Astrocyte (in vitro differentiated cells and primary cell): ENCODE results near the gene ITPRIP. TPM values are rescaled to one million over a fixed set of nuclear protein-coding genes. Genes with fewer than 3 reads are reported as not detected.

Experiments
- DNase-seq: peaks from one replicate; pipeline ENCODE4 v3.0.0-alpha.2; 2010; ENCODE audit warnings: low read depth
- FAIRE-seq: peaks from 2 replicates; lab custom pipeline; 2011; peaks lifted over from hg19 to GRCh38; lab: Jason Lieb, UNC
- H2AFZ ChIP-seq: 2 replicates; pipeline ENCODE4 v1.6.0; 2012; ENCODE audit warnings: low read depth, low read length, inconsistent platforms
- H3K27ac ChIP-seq: 2 replicates; pipeline ENCODE4 v1.5.1; 2011; ENCODE audit warnings: low read depth, low read length, inconsistent platforms
- H3K27me3 ChIP-seq: 2 replicates; pipeline ENCODE4 v1.6.0; 2011; ENCODE audit warnings: low read length, inconsistent platforms; ENCODE audit not compliant: insufficient read depth
- H3K36me3 ChIP-seq: 2 replicates; pipeline ENCODE4 v1.5.1; 2011; ENCODE audit warnings: low read length, inconsistent platforms; ENCODE audit not compliant: insufficient read depth
- H3K4me1 ChIP-seq: 2 replicates; pipeline ENCODE4 v1.5.1; 2011; ENCODE audit warnings: low read length, inconsistent platforms; ENCODE audit not compliant: insufficient read depth
- H3K4me2 ChIP-seq: 2 replicates; pipeline ENCODE4 v1.6.0; 2012; ENCODE audit warnings: low read length, inconsistent platforms
- H3K4me3 ChIP-seq: 2 replicates; pipeline ENCODE4 v1.5.1; 2011; ENCODE audit warnings: low read depth, mild to moderate bottlenecking, low read length, inconsistent platforms; ENCODE audit not compliant: insufficient read depth
- H3K79me2 ChIP-seq: 2 replicates; pipeline ENCODE4 v1.6.0; 2012; ENCODE audit warnings: mild to moderate bottlenecking, low read length, inconsistent platforms; ENCODE audit not compliant: insufficient read depth
- H3K9ac ChIP-seq: 2 replicates; pipeline ENCODE4 v1.6.0; 2012; ENCODE audit warnings: mild to moderate bottlenecking, low read length, inconsistent platforms
- H3K9me3 ChIP-seq: 2 replicates; pipeline ENCODE4 v1.5.1; 2012; ENCODE audit warnings: low read depth, mild to moderate bottlenecking, low read length, inconsistent platforms; ENCODE audit not compliant: insufficient read depth
- H4K20me1 ChIP-seq: 2 replicates; pipeline ENCODE4 v1.6.0; 2012; ENCODE audit warnings: low read length, inconsistent platforms; ENCODE audit not compliant: insufficient read depth
- H3K27ac Mint-ChIP-seq: one replicate; pipeline ENCODE4 v1.8.0; 2021; ENCODE audit warnings: mild to moderate bottlenecking, mixed read lengths; ENCODE audit not compliant: unreplicated experiment
- H3K27me3 Mint-ChIP-seq: one replicate; pipeline ENCODE4 v1.8.0; 2021; ENCODE audit warnings: low read depth, mixed read lengths; ENCODE audit not compliant: unreplicated experiment
- H3K36me3 Mint-ChIP-seq: one replicate; pipeline ENCODE4 v1.8.0; 2021; ENCODE audit warnings: low read depth, mixed read lengths; ENCODE audit not compliant: unreplicated experiment
- H3K4me1 Mint-ChIP-seq: one replicate; pipeline ENCODE4 v1.8.0; 2021; ENCODE audit warnings: low read depth, mixed read lengths; ENCODE audit not compliant: unreplicated experiment
- H3K4me3 Mint-ChIP-seq: one replicate; pipeline ENCODE4 v1.8.0; 2021; ENCODE audit warnings: mild to moderate bottlenecking, moderate library complexity, mixed read lengths; ENCODE audit not compliant: unreplicated experiment
- H3K9me3 Mint-ChIP-seq: one replicate; pipeline ENCODE4 v1.8.0; 2021; ENCODE audit warnings: mild to moderate bottlenecking, mixed read lengths; ENCODE audit not compliant: unreplicated experiment
- CTCF ChIP-seq: IDR thresholded peaks from 2 replicates; pipeline ENCODE4 v1.5.1; 2011; ENCODE audit warnings: low read depth, mild to moderate bottlenecking, inconsistent platforms, low read length, moderate library complexity; ENCODE audit not compliant: insufficient read depth
- EZH2 ChIP-seq: IDR thresholded peaks from 2 replicates; pipeline ENCODE4 v1.6.1; 2012; ENCODE audit warnings: mild to moderate bottlenecking, low read length, inconsistent platforms; ENCODE audit not compliant: insufficient read depth
- total RNA-seq: library from RNA; stranded (reverse); gene quantifications from 2 replicates; pipeline ENCODE4 v1.2.1, GENCODE V29; 2021

The ITPRIP gene
- total RNA-seq, 1 donor from 2014 or later, result 21.9 TPM

GRCh38 chr10:104340641-104341040 is 2.4 kb upstream of the ITPRIP start:
- Histone ChIP-seq H3K4me3 (no peak overlapping the region), H3K4me1 (peaks cover 30% of the 10 kb centered on the region), H3K27me3 (no peaks in the 10 kb centered on the region), H3K9me3 (no peaks in the 10 kb centered on the region), H3K9ac (no peak overlapping the region), H4K20me1 (peaks cover 18% of the 10 kb centered on the region), H3K79me2 (peaks cover 30% of the 10 kb centered on the region), H3K27ac (peak overlapping the region; percentile 99), H3K36me3 (no peaks in the 10 kb centered on the region), H2AFZ (no peak overlapping the region), H3K4me2 (peak overlapping the region; percentile 94)
- Mint-ChIP-seq H3K36me3 (no peaks in the 10 kb centered on the region), H3K27ac (no peak overlapping the region), H3K4me3 (no peak overlapping the region), H3K4me1 (peaks cover 12% of the 10 kb centered on the region), H3K27me3 (no peaks in the 10 kb centered on the region), H3K9me3 (no peaks in the 10 kb centered on the region)
- TF ChIP-seq EZH2, result no peak
- TF ChIP-seq CTCF, result no peak
- DNase-seq (no peak), FAIRE-seq (no peak)

- Histone ChIP-seq H3K36me3 (no peaks in the 10 kb centered on the region), H3K79me2 (peaks cover 35% of the 10 kb centered on the region), H3K9me3 (no peaks in the 10 kb centered on the region), H2AFZ (no peak overlapping the region), H3K9ac (peak overlapping the region; percentile 99), H3K27ac (peak overlapping the region; percentile 99), H3K27me3 (no peaks in the 10 kb centered on the region), H3K4me2 (peak overlapping the region; percentile 94), H4K20me1 (peaks cover 23% of the 10 kb centered on the region), H3K4me3 (no peak overlapping the region), H3K4me1 (peaks cover 36% of the 10 kb centered on the region)
- H3K27me3 Mint-ChIP-seq, result no peaks in the 10 kb centered on the region
- TF ChIP-seq CTCF (no peak), EZH2 (no peak)
- no peaks in the 10 kb centered on the region for H3K36me3 Mint-ChIP-seq
- no peaks in the 10 kb centered on the region for H3K9me3 Mint-ChIP-seq
- peaks cover 12% of the 10 kb centered on the region for H3K4me1 Mint-ChIP-seq
- FAIRE-seq (no peak), DNase-seq (no peak)
- H3K4me3 Mint-ChIP-seq, result no peak overlapping the region
- H3K27ac Mint-ChIP-seq, result no peak overlapping the region
These were observed 1.9 kb upstream of the ITPRIP start for GRCh38 chr10:104340111-104340526.

GRCh38 chr10:104339469-104340110 is 1.3 kb upstream of the ITPRIP start:
- peaks cover 12% of the 10 kb centered on the region for H3K4me1 Mint-ChIP-seq
- H3K27ac Mint-ChIP-seq, result peak overlapping the region; percentile 100
- Histone ChIP-seq H3K9me3 (no peaks in the 10 kb centered on the region), H4K20me1 (peaks cover 28% of the 10 kb centered on the region), H3K4me1 (peaks cover 41% of the 10 kb centered on the region), H3K79me2 (peaks cover 41% of the 10 kb centered on the region), H3K36me3 (no peaks in the 10 kb centered on the region), H3K4me2 (peak overlapping the region; percentile 94), H3K27ac (peak overlapping the region; percentile 99), H3K9ac (peak overlapping the region; percentile 99), H2AFZ (peak overlapping the region; percentile 58), H3K27me3 (no peaks in the 10 kb centered on the region), H3K4me3 (peak overlapping the region; percentile 87)
- FAIRE-seq (peak; percentile 58), DNase-seq (peak; percentile 78)
- H3K4me3 Mint-ChIP-seq, result peak overlapping the region; percentile 91
- TF ChIP-seq EZH2, result no peak
- TF ChIP-seq CTCF, result no peak
- no peaks in the 10 kb centered on the region for H3K36me3 Mint-ChIP-seq
- H3K9me3 Mint-ChIP-seq, result no peaks in the 10 kb centered on the region
- H3K27me3 Mint-ChIP-seq, result no peaks in the 10 kb centered on the region
